ENCODE data around the gene COL16A1. TPM values are rescaled to one million over a fixed set of nuclear protein-coding genes. Genes with fewer than 3 reads are reported as not detected.

Gene COL16A1
- polyA plus RNA-seq, 1 of the 3 experiments (the other 2 are of a cell fraction) = 10.4 TPM

DNA sequence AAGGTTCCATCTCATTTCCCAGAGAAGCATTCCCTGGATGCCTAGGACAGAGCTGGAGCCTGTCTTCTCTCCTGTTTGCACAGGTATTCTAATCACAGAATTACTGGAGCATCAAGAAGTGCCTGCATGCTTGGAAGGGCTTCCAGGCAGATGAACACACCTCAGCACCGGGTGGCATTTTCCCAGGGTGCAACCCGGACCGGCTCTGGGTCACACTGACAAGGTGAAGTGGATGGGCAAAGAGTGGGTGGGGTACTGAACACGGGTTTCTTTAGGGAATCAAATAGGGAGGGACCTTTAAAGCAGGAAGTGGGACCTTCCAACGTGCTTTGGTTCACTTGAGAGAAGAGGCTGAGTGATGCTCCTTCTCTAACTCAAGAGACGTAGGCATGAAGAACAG, 52.1 kb downstream of the COL16A1 start:
- Histone ChIP-seq H3K27me3 (ENCODE audit: insufficient read depth) (no peaks in the 10 kb centered on the region), H3K36me3 (replicated peaks in 1 of 2; ENCODE audit: control insufficient read depth in 1 of 2, insufficient read depth in 2 of 2, low read length in 1 of 2) (no peaks in the 10 kb centered on the region), H3K9me2 (no peaks in the 10 kb centered on the region), H3K9me3 (no peaks in the 10 kb centered on the region), H3K27ac (ENCODE audit: low read depth in 2 of 2, low read length in 1 of 2) (no peak overlapping the region), H3K4me3 (ENCODE audit: low read depth in 2 of 2, low read length in 1 of 2) (no peak overlapping the region), H2AFZ (ENCODE audit: low read depth) (no peak overlapping the region), H3K79me2 (ENCODE audit: insufficient read depth) (no peaks in the 10 kb centered on the region), H3K9ac (no peak overlapping the region), H3K4me1 (ENCODE audit: control insufficient read depth in 1 of 2, insufficient read depth in 2 of 2, low read depth in 1 of 2, low read length in 1 of 2) (peaks cover 0 to 10% of the 10 kb centered on the region in 2 experiments; a peak in 2 of 4 replicates), H3K4me2 (no peak overlapping the region), H4K20me1 (ENCODE audit: insufficient read depth) (no peaks in the 10 kb centered on the region), H3F3A (replicated peaks; ENCODE audit: insufficient read depth) (peaks cover 2% of the 10 kb centered on the region)
- POLR2A ChIA-PET = no interaction called here
- WGBS (ENCODE audit: low lambda C conversion rate) = 79% methylated on average over 6 of the region's 6 CpGs
- DNase-seq = no peak
- CTCF ChIA-PET = interaction anchor here (0.7 to 1.7 kb wide), 9 partner anchors 12 to 303 kb away, joined by 3 to 13 read pairs (median 3); no protein-coding TSS in a partner anchor
- TF ChIP-seq, protein P1, sequence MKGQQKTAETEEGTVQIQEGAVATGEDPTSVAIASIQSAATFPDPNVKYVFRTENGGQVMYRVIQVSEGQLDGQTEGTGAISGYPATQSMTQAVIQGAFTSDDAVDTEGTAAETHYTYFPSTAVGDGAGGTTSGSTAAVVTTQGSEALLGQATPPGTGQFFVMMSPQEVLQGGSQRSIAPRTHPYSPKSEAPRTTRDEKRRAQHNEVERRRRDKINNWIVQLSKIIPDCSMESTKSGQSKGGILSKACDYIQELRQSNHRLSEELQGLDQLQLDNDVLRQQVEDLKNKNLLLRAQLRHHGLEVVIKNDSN (IDR thresholded peaks at IDR 0.05; ENCODE audit: borderline replicate concordance, low read depth) = no peak
- no peak for TF ChIP-seq TCF12 (IDR thresholded peaks at IDR 0.05)
- no peak for TF ChIP-seq SIN3A (IDR thresholded peaks at IDR 0.05; ENCODE audit: borderline replicate concordance, low read depth, low read length)
- TF ChIP-seq YY1 (IDR thresholded peaks at IDR 0.05; ENCODE audit: low read depth) = no peak
- no peak for TF ChIP-seq GATA2 (CRISPR knock-in tag; IDR thresholded peaks at IDR 0.05)
- no peak for TF ChIP-seq JUND (IDR thresholded peaks at IDR 0.05)
- no peak for TF ChIP-seq RCOR1 (IDR thresholded peaks at IDR 0.05; ENCODE audit: low read length)
- TF ChIP-seq, protein P2, sequence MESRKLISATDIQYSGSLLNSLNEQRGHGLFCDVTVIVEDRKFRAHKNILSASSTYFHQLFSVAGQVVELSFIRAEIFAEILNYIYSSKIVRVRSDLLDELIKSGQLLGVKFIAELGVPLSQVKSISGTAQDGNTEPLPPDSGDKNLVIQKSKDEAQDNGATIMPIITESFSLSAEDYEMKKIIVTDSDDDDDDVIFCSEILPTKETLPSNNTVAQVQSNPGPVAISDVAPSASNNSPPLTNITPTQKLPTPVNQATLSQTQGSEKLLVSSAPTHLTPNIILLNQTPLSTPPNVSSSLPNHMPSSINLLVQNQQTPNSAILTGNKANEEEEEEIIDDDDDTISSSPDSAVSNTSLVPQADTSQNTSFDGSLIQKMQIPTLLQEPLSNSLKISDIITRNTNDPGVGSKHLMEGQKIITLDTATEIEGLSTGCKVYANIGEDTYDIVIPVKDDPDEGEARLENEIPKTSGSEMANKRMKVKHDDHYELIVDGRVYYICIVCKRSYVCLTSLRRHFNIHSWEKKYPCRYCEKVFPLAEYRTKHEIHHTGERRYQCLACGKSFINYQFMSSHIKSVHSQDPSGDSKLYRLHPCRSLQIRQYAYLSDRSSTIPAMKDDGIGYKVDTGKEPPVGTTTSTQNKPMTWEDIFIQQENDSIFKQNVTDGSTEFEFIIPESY (IDR thresholded peaks at IDR 0.05; ENCODE audit: borderline replicate concordance, low read depth) = no peak
- TF ChIP-seq SMC3 (IDR thresholded peaks at IDR 0.05; ENCODE audit: low read depth, low read length) = no peak
- TF ChIP-seq, protein P3, sequence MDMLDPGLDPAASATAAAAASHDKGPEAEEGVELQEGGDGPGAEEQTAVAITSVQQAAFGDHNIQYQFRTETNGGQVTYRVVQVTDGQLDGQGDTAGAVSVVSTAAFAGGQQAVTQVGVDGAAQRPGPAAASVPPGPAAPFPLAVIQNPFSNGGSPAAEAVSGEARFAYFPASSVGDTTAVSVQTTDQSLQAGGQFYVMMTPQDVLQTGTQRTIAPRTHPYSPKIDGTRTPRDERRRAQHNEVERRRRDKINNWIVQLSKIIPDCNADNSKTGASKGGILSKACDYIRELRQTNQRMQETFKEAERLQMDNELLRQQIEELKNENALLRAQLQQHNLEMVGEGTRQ (IDR thresholded peaks at IDR 0.05; ENCODE audit: borderline replicate concordance, low read depth, low read length) = no peak
- no peak for TF ChIP-seq ELF1 (IDR thresholded peaks at IDR 0.05)
- TF ChIP-seq RAD21 (IDR thresholded peaks at IDR 0.05; ENCODE audit: low read length) = no peak
- TF ChIP-seq EP300 (IDR thresholded peaks at IDR 0.05; ENCODE audit: borderline replicate concordance in 1 of 2, low read depth in 1 of 2, low read length in 1 of 2) = no peak
- TF ChIP-seq GABPA (IDR thresholded peaks at IDR 0.05; ENCODE audit: low read depth) = no peak
- TF ChIP-seq FOSL2 (IDR thresholded peaks at IDR 0.05; ENCODE audit: borderline replicate concordance, low read depth) = no peak
- no peak for TF ChIP-seq RFX5 (IDR thresholded peaks at IDR 0.05; ENCODE audit: low read length)
- TF ChIP-seq MXI1 (IDR thresholded peaks at IDR 0.05; ENCODE audit: low read depth, low read length) = no peak
- no peak for TF ChIP-seq FOXJ3 (CRISPR knock-in tag; IDR thresholded peaks at IDR 0.05)
- no peak for TF ChIP-seq POLR2AphosphoS5 (IDR thresholded peaks at IDR 0.05; ENCODE audit: low read depth, low read length)

All from SK-N-SH (cell line).